Measurements from ENCODE around the gene REX1BD. TPM values are rescaled to one million over a fixed set of nuclear protein-coding genes. Genes with fewer than 3 reads are reported as not detected.
"Not testable (repeated sequence)": the region's sequence is repeated elsewhere in the genome, so short reads cannot be mapped to it uniquely, and the experiment has no call there.

The REX1BD gene
- total RNA-seq, 4 donors from 2014 or later: 57.4 to 137 (median 101) TPM

DNA sequence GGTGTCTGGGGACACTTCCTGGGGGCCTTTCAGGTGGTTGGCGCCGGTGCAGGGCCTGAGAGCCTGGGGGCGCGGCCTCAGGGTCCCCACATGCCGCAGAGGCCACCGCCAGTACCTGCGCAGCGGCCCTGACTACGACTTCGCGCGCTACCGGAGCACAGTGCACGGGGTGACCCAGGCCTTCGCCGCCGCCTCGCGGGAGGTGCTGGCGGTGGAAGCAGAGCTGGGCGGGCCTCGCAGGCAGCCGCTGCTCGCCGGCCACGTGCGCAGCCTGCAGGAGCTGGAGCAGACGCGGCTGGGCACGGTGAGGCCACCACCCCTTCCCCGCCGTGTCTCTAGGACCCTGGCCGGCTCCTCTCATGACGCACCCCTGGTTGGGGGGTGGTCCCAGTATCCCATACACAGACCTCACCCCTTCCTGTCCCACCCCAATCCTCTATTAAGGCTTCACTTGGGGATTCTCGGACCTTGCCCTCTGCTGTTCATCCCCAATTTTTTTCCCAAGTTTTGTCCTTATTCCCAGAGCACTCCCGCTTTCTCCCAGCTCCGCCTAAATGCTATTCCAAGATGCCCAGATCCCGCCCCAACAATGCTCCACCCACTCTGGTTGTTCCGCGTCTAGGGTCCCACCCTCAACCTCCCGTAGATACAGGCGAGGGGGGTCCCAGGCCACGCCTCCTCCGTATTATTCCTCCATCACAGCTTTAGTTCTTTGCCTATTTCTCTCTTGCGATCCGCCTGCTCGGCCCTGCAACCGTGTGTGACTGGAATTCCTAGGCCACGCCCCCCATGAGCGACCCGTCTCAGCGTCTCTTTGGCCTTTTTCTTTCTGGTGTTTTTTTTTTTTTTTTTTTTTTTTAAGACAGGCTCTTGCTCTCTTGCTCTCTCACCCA is 1.0 kb downstream of the REX1BD start:
- Histone ChIP-seq H3K27me3 (no peaks in the 10 kb centered on the region), H3K4me1 (peaks cover 12 to 24% of the 10 kb centered on the region in 2 donors), H3K9me3 (no peaks in the 10 kb centered on the region), H3K36me3 (no peaks in the 10 kb centered on the region), H3K4me3 (replicated peaks in 1 of 3) (peak overlapping the region; percentile 49 to 86 (median 84)), H3K27ac (peak overlapping the region; percentile 64 to 86 (median 79))
- peak; percentile 68 to 73 for DNase-seq
- WGBS, 2 donors: 16 to 24% methylated on average over 27 to 49 of the region's 52 CpGs
- peak in 3 of 6 experiments; percentile 19 to 36 (median 30) for TF ChIP-seq CTCF (IDR thresholded peaks at IDR 0.05)
- TF ChIP-seq POLR2A (IDR thresholded peaks at IDR 0.05): no peak
- intact Hi-C loops (cut with DNase I): loop anchor here (5.0 to 10.0 kb wide), 2 partner anchors 145 to 258 kb away; no protein-coding TSS in a partner anchor

- peaks cover 18 to 33% of the 10 kb centered on the region in 2 donors for H3K4me1 ChIP-seq
- no peak for DNase-seq
- no peaks in the 10 kb centered on the region for H3K9me3 ChIP-seq
- TF ChIP-seq CTCF (IDR thresholded peaks at IDR 0.05): no peak
- no peak for TF ChIP-seq POLR2A (IDR thresholded peaks at IDR 0.05)
- no peak overlapping the region for H3K27ac ChIP-seq
- H3K36me3 ChIP-seq: no peaks in the 10 kb centered on the region
- H3K4me3 ChIP-seq (replicated peaks in 1 of 3): no peak overlapping the region
- intact Hi-C loops (cut with DNase I): loop anchor here (5.0 kb wide), 1 partner anchor 257 kb away; no protein-coding TSS in a partner anchor
- H3K27me3 ChIP-seq: no peaks in the 10 kb centered on the region
- WGBS, 2 donors: 73 to 74% methylated on average over 35 to 40 of the region's 40 CpGs
Measured at GRCh38 chr19:18590273-18591272, 2.0 kb downstream of the REX1BD start.

GRCh38 chr19:18591735-18592385 is 3.3 kb downstream of the REX1BD start:
- no peak for TF ChIP-seq CTCF (IDR thresholded peaks at IDR 0.05)
- no peak for TF ChIP-seq POLR2A (IDR thresholded peaks at IDR 0.05)
- no peaks in the 10 kb centered on the region for H3K36me3 ChIP-seq
- H3K4me3 ChIP-seq (replicated peaks in 1 of 3): no peak overlapping the region
- intact Hi-C loops (cut with DNase I): loop anchor here (5.0 kb wide), 1 partner anchor 255 kb away; no protein-coding TSS in a partner anchor
- no peak for DNase-seq
- H3K27ac ChIP-seq: no peak overlapping the region
- no peaks in the 10 kb centered on the region for H3K9me3 ChIP-seq
- H3K4me1 ChIP-seq: peaks cover 18 to 33% of the 10 kb centered on the region in 2 donors
- WGBS, 2 donors: 83 to 91% methylated on average over 21 to 22 of the region's 22 CpGs
- H3K27me3 ChIP-seq: no peaks in the 10 kb centered on the region

DNA sequence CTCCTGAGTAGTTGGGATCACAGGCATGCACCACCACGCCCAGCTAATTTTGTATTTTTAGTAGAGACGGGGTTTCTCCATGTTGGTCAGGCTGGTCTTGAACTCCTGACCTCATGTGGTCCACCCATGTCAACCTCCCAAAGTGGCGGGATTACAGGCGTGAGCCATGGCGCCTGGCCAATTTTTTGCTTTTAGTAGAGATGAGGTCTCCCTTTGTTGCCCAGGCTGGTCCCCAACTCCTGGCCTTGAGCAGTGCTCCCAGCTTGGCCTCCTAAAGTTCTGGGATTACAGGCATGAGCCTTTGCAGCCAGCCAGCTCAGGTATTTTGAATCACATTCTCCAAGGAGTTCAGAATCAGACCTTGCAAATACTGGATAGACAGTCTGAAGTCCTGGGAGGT is 4.1 kb downstream of the REX1BD start:
- peaks cover 18 to 33% of the 10 kb centered on the region in 2 donors for H3K4me1 ChIP-seq
- H3K36me3 ChIP-seq; H3K9me3 ChIP-seq; H3K27me3 ChIP-seq; H3K4me3 ChIP-seq (replicated peaks in 1 of 3); H3K27ac ChIP-seq; DNase-seq: not testable (repeated sequence)
- intact Hi-C loops (cut with DNase I): loop anchor here (5.0 kb wide), 1 partner anchor 255 kb away; no protein-coding TSS in a partner anchor
- WGBS, 2 donors: 86 to 97% methylated on average over 2 to 5 of the region's 5 CpGs
